Effector memory CD4-positive, alpha-beta T cell (primary cell): ENCODE results near the gene RAX.
"Not testable (repeated sequence)": the region's sequence is repeated elsewhere in the genome, so short reads cannot be mapped to it uniquely, and the experiment has no call there.

Experiments
- DNase-seq, 3 donors: peaks; one replicate each; pipeline ENCODE4 v3.0.0-alpha.2; 2020
- H3K27ac ChIP-seq: 2 replicates; pipeline ENCODE4 v1.7.0; 2013; ENCODE audit warnings: mild to moderate bottlenecking, low read length, moderate library complexity; ENCODE audit not compliant: insufficient read depth, poor library complexity, severe bottlenecking
- H3K27me3 ChIP-seq: replicated peaks from 2 replicates; pipeline ENCODE4 v1.7.0; 2013; ENCODE audit warnings: mild to moderate bottlenecking, low read length; ENCODE audit not compliant: insufficient read depth, control insufficient read depth, poor library complexity, severe bottlenecking
- H3K36me3 ChIP-seq: 2 replicates; pipeline ENCODE4 v1.7.0; 2013; ENCODE audit warnings: mild to moderate bottlenecking, low read length, moderate library complexity; ENCODE audit not compliant: control insufficient read depth, insufficient read depth
- H3K4me1 ChIP-seq: 2 replicates; pipeline ENCODE4 v1.7.0; 2013; ENCODE audit warnings: low read length, mild to moderate bottlenecking; ENCODE audit not compliant: control insufficient read depth, insufficient read depth, poor library complexity, severe bottlenecking
- H3K4me3 ChIP-seq: 2 replicates; pipeline ENCODE4 v1.7.0; 2013; ENCODE audit warnings: low read length, low read depth, mild to moderate bottlenecking; ENCODE audit not compliant: insufficient read depth, poor library complexity, severe bottlenecking
- H3K9me3 ChIP-seq: 2 replicates; pipeline ENCODE4 v1.7.0; 2013; ENCODE audit warnings: mild to moderate bottlenecking, low read length, moderate library complexity; ENCODE audit not compliant: control insufficient read depth

Gene RAX

GRCh38 chr18:59267503-59268126 is 5.6 kb downstream of the RAX start:
- Histone ChIP-seq H3K27ac (no peak overlapping the region), H3K4me1 (peaks cover 16% of the 10 kb centered on the region), H3K36me3 (no peaks in the 10 kb centered on the region), H3K4me3 (no peak overlapping the region), H3K9me3 (no peaks in the 10 kb centered on the region), H3K27me3 (peaks cover 57% of the 10 kb centered on the region)
- DNase-seq = no peak

- Histone ChIP-seq H3K27ac (no peak overlapping the region), H3K4me1 (peaks cover 12% of the 10 kb centered on the region)
Measured at GRCh38 chr18:59266886-59267502, 6.3 kb downstream of the RAX start.

GRCh38 chr18:59266459-59266858 is 6.8 kb downstream of the RAX start:
- peaks cover 46% of the 10 kb centered on the region for H3K27me3 ChIP-seq
- no peak overlapping the region for H3K4me3 ChIP-seq
- peaks cover 12% of the 10 kb centered on the region for H3K4me1 ChIP-seq
- H3K36me3 ChIP-seq = no peaks in the 10 kb centered on the region
- no peak for DNase-seq
- H3K27ac ChIP-seq = no peak overlapping the region
- no peaks in the 10 kb centered on the region for H3K9me3 ChIP-seq

More at GRCh38 chr18:59266886-59267502, 6.3 kb downstream of the RAX start:
- H3K4me3 ChIP-seq = no peak overlapping the region
- H3K27me3 ChIP-seq = peaks cover 51% of the 10 kb centered on the region
- no peak for DNase-seq
- H3K9me3 ChIP-seq = no peaks in the 10 kb centered on the region
- H3K36me3 ChIP-seq = no peaks in the 10 kb centered on the region

GRCh38 chr18:59265974-59266369 is 7.3 kb downstream of the RAX start:
- Histone ChIP-seq H3K36me3 (no peaks in the 10 kb centered on the region), H3K4me1 (peaks cover 12% of the 10 kb centered on the region), H3K27me3 (peaks cover 41% of the 10 kb centered on the region), H3K27ac (no peak overlapping the region), H3K4me3 (no peak overlapping the region), H3K9me3 (no peaks in the 10 kb centered on the region)
- DNase-seq = no peak

- no peak for DNase-seq
- Histone ChIP-seq H3K4me1 (peaks cover 12% of the 10 kb centered on the region), H3K27me3 (peaks cover 36% of the 10 kb centered on the region), H3K27ac (no peak overlapping the region), H3K36me3 (no peaks in the 10 kb centered on the region), H3K9me3 (no peaks in the 10 kb centered on the region), H3K4me3 (peak overlapping the region; percentile 37)
Measured at GRCh38 chr18:59265246-59265973, 7.8 kb downstream of the RAX start.

GRCh38 chr18:59264651-59265245 is 8.5 kb downstream of the RAX start:
- peaks cover 12% of the 10 kb centered on the region for H3K4me1 ChIP-seq
- H3K27ac ChIP-seq = no peak overlapping the region
- H3K4me3 ChIP-seq = peak overlapping the region; percentile 37
- H3K36me3 ChIP-seq = no peaks in the 10 kb centered on the region
- no peaks in the 10 kb centered on the region for H3K9me3 ChIP-seq
- no peak for DNase-seq
- H3K27me3 ChIP-seq = peaks cover 32% of the 10 kb centered on the region

- Histone ChIP-seq H3K36me3 (no peaks in the 10 kb centered on the region), H3K9me3 (no peaks in the 10 kb centered on the region), H3K4me3 (no peak overlapping the region), H3K27me3 (peaks cover 32% of the 10 kb centered on the region), H3K4me1 (peaks cover 12% of the 10 kb centered on the region), H3K27ac (no peak overlapping the region)
- no peak for DNase-seq
Measured at GRCh38 chr18:59264121-59264571, 9.1 kb downstream of the RAX start.

GRCh38 chr18:59263661-59264060 is 9.6 kb downstream of the RAX start:
- Histone ChIP-seq H3K36me3 (no peaks in the 10 kb centered on the region), H3K27me3 (peaks cover 29% of the 10 kb centered on the region), H3K27ac (no peak overlapping the region), H3K9me3 (no peaks in the 10 kb centered on the region), H3K4me1 (peaks cover 8% of the 10 kb centered on the region), H3K4me3 (no peak overlapping the region)
- DNase-seq = no peak

- not testable (repeated sequence) for DNase-seq, H3K36me3 ChIP-seq, H3K27ac ChIP-seq, H3K4me1 ChIP-seq, H3K4me3 ChIP-seq, H3K9me3 ChIP-seq
- H3K27me3 ChIP-seq = peaks cover 17% of the 10 kb centered on the region
Measured at GRCh38 chr18:59262243-59262642, 11.0 kb downstream of the RAX start.

- H3K4me1 ChIP-seq, H3K27ac ChIP-seq, DNase-seq, H3K36me3 ChIP-seq, H3K9me3 ChIP-seq, H3K4me3 ChIP-seq: not testable (repeated sequence)
- H3K27me3 ChIP-seq = peaks cover 15% of the 10 kb centered on the region
Measured at GRCh38 chr18:59261842-59262241, 11.4 kb downstream of the RAX start.
